ENCODE results near the gene APMAP.

Gene APMAP

DNA sequence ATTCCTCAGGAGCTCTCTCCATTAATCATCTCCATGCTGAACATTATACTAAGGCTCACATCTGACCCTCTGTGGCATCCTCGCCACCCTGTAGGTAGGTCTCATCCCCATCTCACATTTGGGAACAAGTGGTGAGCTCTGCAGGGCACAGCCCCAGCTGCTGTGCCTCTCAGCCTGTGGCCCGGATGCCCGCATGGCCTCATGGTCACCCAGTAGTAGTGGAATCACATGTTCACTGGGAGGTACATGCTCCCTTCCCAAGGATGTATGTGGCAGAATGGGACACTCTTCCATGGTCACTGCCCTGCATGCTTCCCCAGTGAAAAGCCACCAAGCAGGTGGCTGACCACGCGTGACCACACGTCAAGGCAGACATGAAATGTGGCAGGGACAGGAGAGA is 26.3 kb upstream of the APMAP start:
- H3K4me3 ChIP-seq (ENCODE audit: low read length): no peak overlapping the region
- no peak for TF ChIP-seq CTCF (conservative IDR thresholded peaks at IDR 0.05; ENCODE audit: low read depth, low read length)
- no peak for DNase-seq (ENCODE audit: low read depth)

- DNase-seq (ENCODE audit: low read depth): no peak
- no peak overlapping the region for H3K4me3 ChIP-seq (ENCODE audit: low read length)
- no peak for TF ChIP-seq CTCF (conservative IDR thresholded peaks at IDR 0.05; ENCODE audit: low read depth, low read length)
Measured at GRCh38 chr20:25018425-25018824, 25.9 kb upstream of the APMAP start.

DNA sequence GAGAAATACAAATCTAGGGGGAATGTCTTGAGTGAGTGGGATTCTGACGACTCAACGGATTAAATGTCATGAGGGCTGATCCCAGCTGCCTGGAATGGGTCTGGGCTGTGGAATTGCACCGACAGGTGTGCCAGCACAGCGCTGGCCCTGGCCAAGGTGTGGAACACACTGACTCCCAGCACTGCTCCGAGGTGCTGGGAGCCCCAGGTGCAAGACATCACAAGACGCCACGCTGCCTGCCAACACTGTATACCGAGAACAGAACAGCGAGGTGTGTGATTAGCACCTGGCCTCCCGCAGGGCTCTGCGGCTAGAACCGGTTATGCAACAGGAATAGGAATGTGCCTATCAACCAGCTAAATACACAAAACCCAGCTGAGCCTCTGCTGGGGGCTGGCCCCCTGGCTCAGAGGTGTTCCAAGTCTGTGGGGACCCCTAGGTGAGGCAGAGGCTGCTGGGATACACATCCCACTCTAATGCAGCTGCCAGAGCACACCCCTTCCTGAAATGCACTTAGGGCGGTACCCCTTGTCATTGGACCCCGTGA is 24.8 kb upstream of the APMAP start:
- H3K4me3 ChIP-seq (ENCODE audit: low read length): no peak overlapping the region
- DNase-seq (ENCODE audit: low read depth): no peak
- TF ChIP-seq CTCF (conservative IDR thresholded peaks at IDR 0.05; ENCODE audit: low read depth, low read length): no peak

DNA sequence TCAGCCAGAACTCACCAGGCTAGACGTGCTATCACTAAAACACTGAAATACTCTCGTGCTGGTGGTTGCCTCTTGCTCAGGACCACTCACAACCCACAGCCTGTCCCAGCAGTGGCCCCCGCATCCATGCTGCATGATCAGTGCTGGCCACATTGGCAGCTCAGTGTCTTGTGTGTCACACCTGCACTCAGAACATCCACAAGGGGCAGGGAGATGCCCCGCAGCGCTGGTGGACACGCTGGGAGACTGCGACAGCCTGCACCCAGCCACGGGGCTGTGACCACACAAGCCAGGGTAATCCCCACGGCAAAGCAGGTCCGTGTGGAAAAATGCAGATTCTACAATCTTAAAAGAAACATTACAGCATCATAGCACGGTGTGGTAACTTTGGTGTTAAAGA is 23.9 kb upstream of the APMAP start:
- H3K4me3 ChIP-seq (ENCODE audit: low read length): no peak overlapping the region
- no peak for DNase-seq (ENCODE audit: low read depth)
- TF ChIP-seq CTCF (conservative IDR thresholded peaks at IDR 0.05; ENCODE audit: low read depth, low read length): no peak

DNA sequence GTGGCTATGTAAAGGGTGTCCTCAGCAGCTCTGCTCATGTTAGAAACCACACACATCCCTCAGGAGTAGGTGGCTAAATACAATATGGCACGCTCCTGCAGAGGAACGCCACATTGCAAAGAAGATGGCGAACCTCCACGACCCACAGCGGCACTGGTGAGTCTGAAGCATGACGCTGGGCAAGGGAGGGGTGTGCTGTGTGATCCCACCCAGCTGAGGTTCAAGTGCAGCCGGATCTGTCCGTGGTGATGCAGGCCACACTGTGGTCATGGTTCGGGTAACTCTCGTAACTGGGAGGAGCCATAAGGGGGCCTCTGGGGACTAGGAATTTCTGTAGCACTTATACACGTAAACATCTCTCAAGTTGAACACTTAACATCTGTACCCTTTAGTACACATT is 23.4 kb upstream of the APMAP start:
- DNase-seq (ENCODE audit: low read depth): no peak
- TF ChIP-seq CTCF (conservative IDR thresholded peaks at IDR 0.05; ENCODE audit: low read depth, low read length): no peak
- H3K4me3 ChIP-seq (ENCODE audit: low read length): no peak overlapping the region

GRCh38 chr20:25014816-25015215 is 22.3 kb upstream of the APMAP start:
- no peak for TF ChIP-seq CTCF (conservative IDR thresholded peaks at IDR 0.05; ENCODE audit: low read depth, low read length)
- no peak for DNase-seq (ENCODE audit: low read depth)
- no peak overlapping the region for H3K4me3 ChIP-seq (ENCODE audit: low read length)

GRCh38 chr20:25013478-25014380 is 21.2 kb upstream of the APMAP start:
- no peak for DNase-seq (ENCODE audit: low read depth)
- no peak overlapping the region for H3K4me3 ChIP-seq (ENCODE audit: low read length)
- no peak for TF ChIP-seq CTCF (conservative IDR thresholded peaks at IDR 0.05; ENCODE audit: low read depth, low read length)
